ENCODE data around the gene TSSC4. TPM values are rescaled to one million over a fixed set of nuclear protein-coding genes. Genes with fewer than 3 reads are reported as not detected.

The TSSC4 gene
- total RNA-seq, 1 donor from 2014 or later, result 48.4 TPM

GRCh38 chr11:2411446-2412305, 11.1 kb downstream of the TSSC4 start:
- Mint-ChIP-seq H3K27me3 (ENCODE audit: unreplicated experiment) (peaks cover 4% of the 10 kb centered on the region), H3K4me1 (ENCODE audit: unreplicated experiment) (no peaks in the 10 kb centered on the region), H3K4me3 (ENCODE audit: unreplicated experiment) (no peak overlapping the region), H3K9me3 (ENCODE audit: unreplicated experiment) (no peaks in the 10 kb centered on the region), H3K27ac (ENCODE audit: unreplicated experiment) (no peak overlapping the region), H3K36me3 (ENCODE audit: low read depth, unreplicated experiment) (no peaks in the 10 kb centered on the region)
- TF ChIP-seq, protein P1, sequence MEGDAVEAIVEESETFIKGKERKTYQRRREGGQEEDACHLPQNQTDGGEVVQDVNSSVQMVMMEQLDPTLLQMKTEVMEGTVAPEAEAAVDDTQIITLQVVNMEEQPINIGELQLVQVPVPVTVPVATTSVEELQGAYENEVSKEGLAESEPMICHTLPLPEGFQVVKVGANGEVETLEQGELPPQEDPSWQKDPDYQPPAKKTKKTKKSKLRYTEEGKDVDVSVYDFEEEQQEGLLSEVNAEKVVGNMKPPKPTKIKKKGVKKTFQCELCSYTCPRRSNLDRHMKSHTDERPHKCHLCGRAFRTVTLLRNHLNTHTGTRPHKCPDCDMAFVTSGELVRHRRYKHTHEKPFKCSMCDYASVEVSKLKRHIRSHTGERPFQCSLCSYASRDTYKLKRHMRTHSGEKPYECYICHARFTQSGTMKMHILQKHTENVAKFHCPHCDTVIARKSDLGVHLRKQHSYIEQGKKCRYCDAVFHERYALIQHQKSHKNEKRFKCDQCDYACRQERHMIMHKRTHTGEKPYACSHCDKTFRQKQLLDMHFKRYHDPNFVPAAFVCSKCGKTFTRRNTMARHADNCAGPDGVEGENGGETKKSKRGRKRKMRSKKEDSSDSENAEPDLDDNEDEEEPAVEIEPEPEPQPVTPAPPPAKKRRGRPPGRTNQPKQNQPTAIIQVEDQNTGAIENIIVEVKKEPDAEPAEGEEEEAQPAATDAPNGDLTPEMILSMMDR (IDR thresholded peaks at IDR 0.05; ENCODE audit: unreplicated experiment), result no peak
- DNase-seq (ENCODE audit: low spot score), result no peak

DNA sequence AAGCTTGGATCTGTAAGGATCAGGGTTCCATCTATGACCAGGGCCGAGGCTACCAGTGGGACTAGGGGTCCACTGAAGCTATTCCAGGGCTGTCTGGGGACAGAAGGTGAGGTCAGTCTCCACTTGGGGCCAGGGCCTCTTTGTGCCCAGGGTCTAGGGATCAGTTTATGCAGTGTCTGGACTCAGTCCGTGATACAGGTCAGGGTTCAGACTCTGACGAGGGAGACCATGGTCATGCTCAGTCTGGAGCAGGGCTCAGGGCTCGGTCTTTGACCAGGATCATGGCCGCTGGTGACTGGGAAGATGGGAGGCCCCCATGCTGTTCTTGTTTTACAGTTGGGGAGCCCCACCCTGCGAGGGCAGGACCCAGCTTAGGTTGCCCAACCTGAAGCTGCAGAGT, 11.8 kb downstream of the TSSC4 start:
- TF ChIP-seq, protein P1 (IDR thresholded peaks at IDR 0.05; ENCODE audit: unreplicated experiment), result no peak
- Mint-ChIP-seq H3K9me3 (ENCODE audit: unreplicated experiment) (no peaks in the 10 kb centered on the region), H3K4me1 (ENCODE audit: unreplicated experiment) (no peaks in the 10 kb centered on the region), H3K36me3 (ENCODE audit: low read depth, unreplicated experiment) (no peaks in the 10 kb centered on the region), H3K27ac (ENCODE audit: unreplicated experiment) (no peak overlapping the region), H3K27me3 (ENCODE audit: unreplicated experiment) (peaks cover 5% of the 10 kb centered on the region), H3K4me3 (ENCODE audit: unreplicated experiment) (no peak overlapping the region)
- DNase-seq (ENCODE audit: low spot score), result no peak

DNA sequence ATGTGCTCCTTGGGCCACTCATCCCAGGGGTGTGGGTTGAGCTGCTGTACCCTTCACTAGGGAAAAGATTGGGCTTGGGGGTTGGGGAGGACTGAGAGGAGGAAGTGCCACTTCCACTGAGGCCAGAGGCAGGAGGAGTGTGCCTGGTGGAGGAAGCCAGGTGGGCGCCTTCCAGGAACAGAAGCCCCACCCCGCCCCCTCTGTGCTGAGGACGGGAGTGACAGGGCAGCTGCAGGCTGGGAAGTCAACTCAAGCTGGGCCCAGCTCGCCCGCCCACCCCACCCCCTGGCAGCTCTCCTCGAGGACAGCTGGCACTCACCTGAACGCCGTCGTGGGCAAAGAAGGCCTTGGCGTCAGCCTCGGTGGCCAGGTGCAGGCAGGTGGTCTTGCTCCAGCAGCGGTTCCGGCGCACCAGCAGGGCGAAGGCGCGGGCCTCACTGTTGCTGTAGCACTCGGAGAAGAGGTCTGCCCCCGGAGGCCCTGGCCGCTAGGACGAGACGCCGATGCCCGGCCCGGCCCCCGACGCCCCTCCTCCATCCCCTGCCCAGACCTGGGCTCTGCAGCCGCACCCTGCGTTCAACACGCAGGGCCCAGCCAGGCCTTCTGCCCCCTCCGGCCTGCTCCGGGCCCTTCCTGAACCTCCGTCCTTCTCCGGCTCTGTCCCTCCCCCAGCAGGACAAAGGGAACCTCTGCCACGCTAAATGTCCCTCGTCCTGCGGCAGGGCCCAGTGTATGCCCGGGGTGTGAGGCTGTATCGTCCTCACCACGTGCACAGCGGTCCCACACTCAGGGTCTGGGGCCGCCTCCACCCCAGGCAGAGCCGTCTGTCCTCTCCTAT, 13.4 kb downstream of the TSSC4 start:
- H3K27me3 Mint-ChIP-seq (ENCODE audit: unreplicated experiment), result peaks cover 4% of the 10 kb centered on the region
- H3K4me1 Mint-ChIP-seq (ENCODE audit: unreplicated experiment), result no peaks in the 10 kb centered on the region
- TF ChIP-seq, protein P1 (IDR thresholded peaks at IDR 0.05; ENCODE audit: unreplicated experiment), result no peak
- no peak overlapping the region for H3K4me3 Mint-ChIP-seq (ENCODE audit: unreplicated experiment)
- no peak overlapping the region for H3K27ac Mint-ChIP-seq (ENCODE audit: unreplicated experiment)
- no peaks in the 10 kb centered on the region for H3K36me3 Mint-ChIP-seq (ENCODE audit: low read depth, unreplicated experiment)
- no peaks in the 10 kb centered on the region for H3K9me3 Mint-ChIP-seq (ENCODE audit: unreplicated experiment)
- DNase-seq (ENCODE audit: low spot score), result no peak

DNA sequence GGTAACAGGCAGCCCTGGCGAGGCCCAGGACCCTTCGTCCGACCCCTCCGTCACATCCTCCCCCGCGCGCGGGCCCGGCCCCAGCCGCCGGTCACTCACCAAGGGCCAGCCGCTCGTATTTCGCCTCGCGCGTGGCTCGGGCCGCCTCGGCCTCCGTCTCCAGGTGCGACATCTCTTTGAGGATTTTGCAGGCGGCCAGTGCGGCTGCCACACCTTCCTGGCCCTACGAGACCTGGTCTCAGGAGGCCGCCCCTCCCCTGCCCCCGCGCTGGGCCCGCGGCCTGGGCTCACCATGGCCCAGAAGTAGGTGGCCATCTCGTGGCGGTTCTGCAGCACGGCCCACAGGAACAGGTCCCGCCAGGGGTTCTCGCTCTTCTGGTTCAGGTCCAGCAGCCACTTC, 14.1 kb downstream of the TSSC4 start:
- H3K27ac Mint-ChIP-seq (ENCODE audit: unreplicated experiment), result no peak overlapping the region
- DNase-seq (ENCODE audit: low spot score), result no peak
- TF ChIP-seq, protein P1 (IDR thresholded peaks at IDR 0.05; ENCODE audit: unreplicated experiment), result no peak
- H3K4me3 Mint-ChIP-seq (ENCODE audit: unreplicated experiment), result no peak overlapping the region
- H3K9me3 Mint-ChIP-seq (ENCODE audit: unreplicated experiment), result no peaks in the 10 kb centered on the region
- peaks cover 4% of the 10 kb centered on the region for H3K27me3 Mint-ChIP-seq (ENCODE audit: unreplicated experiment)
- no peaks in the 10 kb centered on the region for H3K36me3 Mint-ChIP-seq (ENCODE audit: low read depth, unreplicated experiment)
- no peaks in the 10 kb centered on the region for H3K4me1 Mint-ChIP-seq (ENCODE audit: unreplicated experiment)

Measured in endothelial cell (in vitro differentiated cells).